Measurements from ENCODE around the gene GPR137C. TPM values are rescaled to one million over a fixed set of nuclear protein-coding genes. Genes with fewer than 3 reads are reported as not detected.
A peak's percentile ranks its signal among the peaks of the same experiment; 100 is the strongest.

The GPR137C gene
- total and polyA plus RNA-seq, 2 experiments from 2014 or later: 1.7 to 2.5 TPM

DNA sequence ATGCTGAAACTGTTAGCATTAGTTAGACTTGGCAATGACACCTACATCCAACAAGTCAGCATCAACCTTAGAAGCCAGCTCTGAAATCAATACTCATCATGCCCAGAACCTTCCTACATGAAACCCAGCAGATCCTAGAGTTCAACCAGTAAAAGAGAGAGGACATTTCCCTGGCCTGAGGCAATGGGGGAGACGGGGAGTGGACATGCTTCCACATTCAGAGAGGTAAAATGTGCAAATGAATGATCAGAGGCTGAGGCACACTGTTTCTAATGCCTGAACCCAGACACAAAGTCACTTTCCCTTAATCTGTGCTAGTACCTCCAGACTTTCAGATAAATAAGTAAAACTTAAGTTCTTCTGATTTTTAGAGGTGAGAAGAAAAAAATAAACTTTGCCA, 108.2 kb downstream of the GPR137C start:
- Histone ChIP-seq H3K4me1 (ENCODE audit: insufficient read depth) (no peaks in the 10 kb centered on the region), H4K20me1 (ENCODE audit: insufficient read depth, poor library complexity, severe bottlenecking) (no peaks in the 10 kb centered on the region), H3K27ac (no peak overlapping the region), H3K36me3 (replicated peaks; ENCODE audit: insufficient read depth, low read depth) (no peaks in the 10 kb centered on the region), H3K4me3 (no peak overlapping the region), H3K9me3 (ENCODE audit: low read depth) (no peaks in the 10 kb centered on the region), H3K79me2 (no peaks in the 10 kb centered on the region), H3K4me2 (no peak overlapping the region), H3K27me3 (no peaks in the 10 kb centered on the region), H2AFZ (no peak overlapping the region), H3K9me2 (replicated peaks; ENCODE audit: insufficient read depth) (no peaks in the 10 kb centered on the region)
- TF ChIP-seq EZH2phosphoT487 (IDR thresholded peaks at IDR 0.05; ENCODE audit: low read depth, severe bottlenecking, unreplicated experiment): no peak
- TF ChIP-seq EZH2 (IDR thresholded peaks at IDR 0.05; ENCODE audit: borderline replicate concordance): no peak
- TF ChIP-seq CTCF (IDR thresholded peaks at IDR 0.05; ENCODE audit: poor library complexity): no peak
- DNase-seq (ENCODE audit: low spot score): no peak
- 81% methylated on average over 1 of the region's 1 CpG for WGBS (ENCODE audit: low lambda C conversion rate, missing lambda C conversion rate)

- Histone ChIP-seq H3K4me3 (no peak overlapping the region), H3K9me3 (ENCODE audit: low read depth) (no peaks in the 10 kb centered on the region), H3K27ac (no peak overlapping the region), H3K4me1 (ENCODE audit: insufficient read depth) (no peaks in the 10 kb centered on the region), H3K36me3 (replicated peaks; ENCODE audit: insufficient read depth, low read depth) (no peaks in the 10 kb centered on the region), H3K79me2 (no peaks in the 10 kb centered on the region), H3K9me2 (replicated peaks; ENCODE audit: insufficient read depth) (no peaks in the 10 kb centered on the region), H3K4me2 (no peak overlapping the region), H2AFZ (no peak overlapping the region), H3K27me3 (no peaks in the 10 kb centered on the region), H4K20me1 (ENCODE audit: insufficient read depth, poor library complexity, severe bottlenecking) (no peaks in the 10 kb centered on the region)
- 92% methylated on average over 2 of the region's 2 CpGs for whole genome bisulfite sequencing (ENCODE audit: low lambda C conversion rate, missing lambda C conversion rate)
- TF ChIP-seq CTCF (IDR thresholded peaks at IDR 0.05; ENCODE audit: poor library complexity): no peak
- TF ChIP-seq EZH2 (IDR thresholded peaks at IDR 0.05; ENCODE audit: borderline replicate concordance): no peak
- no peak for TF ChIP-seq EZH2phosphoT487 (IDR thresholded peaks at IDR 0.05; ENCODE audit: low read depth, severe bottlenecking, unreplicated experiment)
- no peak for DNase-seq (ENCODE audit: low spot score)
Measured at GRCh38 chr14:52661314-52661713, 108.7 kb downstream of the GPR137C start.

DNA sequence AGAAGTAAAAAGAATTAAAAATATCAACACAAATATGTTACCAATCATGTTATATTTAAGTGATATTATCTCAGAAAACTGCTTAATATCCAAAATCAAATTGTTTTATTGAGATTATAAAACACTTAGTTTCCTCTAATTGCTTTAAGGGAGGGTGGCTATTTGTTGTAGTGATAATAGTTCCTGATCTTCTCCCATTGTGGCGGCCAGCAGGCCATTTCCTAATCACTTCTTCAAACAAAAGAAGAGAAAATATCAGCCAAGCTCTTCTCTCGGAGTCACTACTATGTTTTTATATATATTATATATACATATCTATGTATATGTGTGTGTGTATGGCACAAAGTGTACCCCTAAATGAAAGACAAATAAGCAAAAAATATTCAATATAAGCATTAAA, 111.2 kb downstream of the GPR137C start:
- H3K27me3 ChIP-seq: no peaks in the 10 kb centered on the region
- H3K4me2 ChIP-seq: no peak overlapping the region
- no peak overlapping the region for H3K4me3 ChIP-seq
- WGBS (ENCODE audit: low lambda C conversion rate, missing lambda C conversion rate): 81% methylated on average over 2 of the region's 2 CpGs
- H3K9me3 ChIP-seq (ENCODE audit: low read depth): no peaks in the 10 kb centered on the region
- no peak for DNase-seq (ENCODE audit: low spot score)
- no peaks in the 10 kb centered on the region for H3K4me1 ChIP-seq (ENCODE audit: insufficient read depth)
- H3K27ac ChIP-seq: no peak overlapping the region
- H3K9me2 ChIP-seq (replicated peaks; ENCODE audit: insufficient read depth): no peaks in the 10 kb centered on the region
- H3K36me3 ChIP-seq (replicated peaks; ENCODE audit: insufficient read depth, low read depth): no peaks in the 10 kb centered on the region
- no peaks in the 10 kb centered on the region for H3K79me2 ChIP-seq
- TF ChIP-seq EZH2phosphoT487 (IDR thresholded peaks at IDR 0.05; ENCODE audit: low read depth, severe bottlenecking, unreplicated experiment) (no peak), CTCF (IDR thresholded peaks at IDR 0.05; ENCODE audit: poor library complexity) (no peak), EZH2 (IDR thresholded peaks at IDR 0.05; ENCODE audit: borderline replicate concordance) (no peak)
- H2AFZ ChIP-seq: no peak overlapping the region
- H4K20me1 ChIP-seq (ENCODE audit: insufficient read depth, poor library complexity, severe bottlenecking): no peaks in the 10 kb centered on the region

DNA sequence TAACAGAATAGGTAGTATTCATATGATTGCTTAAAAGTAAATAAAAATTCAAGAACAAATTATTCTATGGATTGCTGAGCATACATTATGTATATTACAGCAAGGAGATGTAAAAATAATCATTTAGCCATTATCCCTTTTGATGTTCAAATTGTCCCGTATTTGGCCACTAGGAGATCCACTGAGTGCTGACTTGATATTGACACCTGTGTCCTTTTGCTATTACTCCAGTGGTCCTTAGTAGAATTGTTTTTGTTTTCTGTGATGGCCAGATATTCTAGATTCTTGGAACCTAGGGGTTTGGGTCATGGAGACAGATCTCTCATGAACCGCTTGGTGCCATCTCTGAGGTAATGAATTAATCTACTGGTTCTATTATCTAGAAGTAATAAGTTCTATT, 126.0 kb downstream of the GPR137C start:
- Histone ChIP-seq H3K4me3 (no peak overlapping the region), H3K9me3 (ENCODE audit: low read depth) (no peaks in the 10 kb centered on the region), H3K4me1 (ENCODE audit: insufficient read depth) (no peaks in the 10 kb centered on the region), H3K27ac (no peak overlapping the region), H3K4me2 (no peak overlapping the region), H3K79me2 (peaks cover 24% of the 10 kb centered on the region), H3K27me3 (no peaks in the 10 kb centered on the region), H4K20me1 (ENCODE audit: insufficient read depth, poor library complexity, severe bottlenecking) (no peaks in the 10 kb centered on the region), H3K9me2 (replicated peaks; ENCODE audit: insufficient read depth) (no peaks in the 10 kb centered on the region), H2AFZ (no peak overlapping the region), H3K36me3 (replicated peaks; ENCODE audit: insufficient read depth, low read depth) (no peaks in the 10 kb centered on the region)
- DNase-seq (ENCODE audit: low spot score): no peak
- no peak for TF ChIP-seq EZH2 (IDR thresholded peaks at IDR 0.05; ENCODE audit: borderline replicate concordance)
- TF ChIP-seq CTCF (IDR thresholded peaks at IDR 0.05; ENCODE audit: poor library complexity): peak; percentile 11
- TF ChIP-seq EZH2phosphoT487 (IDR thresholded peaks at IDR 0.05; ENCODE audit: low read depth, severe bottlenecking, unreplicated experiment): no peak
- 95% methylated on average over 2 of the region's 2 CpGs for WGBS (ENCODE audit: low lambda C conversion rate, missing lambda C conversion rate)

All from hepatocyte (in vitro differentiated cells).